CD4-positive, alpha-beta memory T cell (primary cell): ENCODE data around the gene GFOD2. TPM values are rescaled to one million over a fixed set of nuclear protein-coding genes. Genes with fewer than 3 reads are reported as not detected.
"Not testable (repeated sequence)": the region's sequence is repeated elsewhere in the genome, so short reads cannot be mapped to it uniquely, and the experiment has no call there.

Experiments used
- CTCF ChIA-PET: fragments of 350-600 bp; sonication (Branson Sonifier 250); formaldehyde crosslinking; loops from one replicate; lab custom pipeline; 2021; ENCODE audit warnings: inconsistent platforms; ENCODE audit not compliant: partially characterized antibody; lab: Charles Lee
- POLR2A ChIA-PET: fragments of 350-600 bp; sonication (Branson Sonifier 250); formaldehyde crosslinking; loops from one replicate; lab custom pipeline; 2021; ENCODE audit not compliant: partially characterized antibody; lab: Charles Lee
- DNase-seq, 5 donors: peaks; one replicate each; pipeline versions ENCODE4 v3.0.0 to v3.0.0-alpha.2; 2020 to 2022; ENCODE audit warnings: mixed read lengths in 1 of 5
- H3K27ac ChIP-seq: one replicate; pipeline ENCODE4 v1.7.0; 2013; ENCODE audit warnings: low read depth, low read length
- H3K27me3 ChIP-seq: 2 replicates; pipeline ENCODE4 v1.7.0; 2013; ENCODE audit warnings: mild to moderate bottlenecking, low read length, moderate library complexity; ENCODE audit not compliant: insufficient read depth
- H3K36me3 ChIP-seq: 2 replicates; pipeline ENCODE4 v1.7.0; 2013; ENCODE audit warnings: mild to moderate bottlenecking, low read length, moderate library complexity; ENCODE audit not compliant: insufficient read depth
- H3K4me1 ChIP-seq: 2 replicates; pipeline ENCODE4 v1.7.0; 2013; ENCODE audit warnings: mild to moderate bottlenecking, low read length, moderate library complexity; ENCODE audit not compliant: insufficient read depth
- H3K4me3 ChIP-seq, 2 donors: one replicate each; pipeline ENCODE4 v1.7.0; 2013; ENCODE audit warnings: low read length in 2 of 2, mild to moderate bottlenecking in 1 of 2
- H3K9me3 ChIP-seq, 2 donors: one replicate each; pipeline ENCODE4 v1.7.0; 2013; ENCODE audit warnings: low read length in 2 of 2, control low read depth in 1 of 2; ENCODE audit not compliant: control insufficient read depth in 1 of 2
- H3K27ac Mint-ChIP-seq, 7 donors: one replicate each; pipeline ENCODE4 v1.8.0; 2020 to 2021; ENCODE audit warnings: mixed read lengths in 7 of 7, mild to moderate bottlenecking in 6 of 7, inconsistent platforms in 3 of 7, moderate library complexity in 3 of 7
- H3K27me3 Mint-ChIP-seq, 2 donors: one replicate each; pipeline ENCODE4 v1.8.0; 2020 to 2021; ENCODE audit warnings: mixed read lengths in 2 of 2
- H3K36me3 Mint-ChIP-seq, 2 donors: one replicate each; pipeline ENCODE4 v1.8.0; 2020 to 2021; ENCODE audit warnings: mixed read lengths in 2 of 2, inconsistent platforms in 1 of 2, mild to moderate bottlenecking in 1 of 2
- H3K4me1 Mint-ChIP-seq, 4 donors: one replicate each; pipeline ENCODE4 v1.8.0; 2020 to 2021; ENCODE audit warnings: mixed read lengths in 4 of 4, mild to moderate bottlenecking in 1 of 4
- H3K4me3 Mint-ChIP-seq, 8 donors: one replicate each; pipeline ENCODE4 v1.8.0; 2020 to 2021; ENCODE audit warnings: mixed read lengths in 8 of 8, mild to moderate bottlenecking in 7 of 8, moderate library complexity in 6 of 8, inconsistent platforms in 3 of 8
- H3K9me3 Mint-ChIP-seq, 8 donors: one replicate each; pipeline ENCODE4 v1.8.0; 2020 to 2021; ENCODE audit warnings: mixed read lengths in 8 of 8, mild to moderate bottlenecking in 5 of 8, inconsistent platforms in 3 of 8, moderate library complexity in 1 of 8
- intact Hi-C: fragments of 100-400 bp; cut with micrococcal nuclease; formaldehyde crosslinking; loops from one replicate; pipeline ENCODE4 v1.15.1; 2023
- polyA plus RNA-seq, 2 donors: library from polyadenylated mRNA; unstranded; fragments of 300-500 nt; fragmentation: Illumina TruSeq; gene quantifications; one replicate each; pipeline ENCODE4 v1.2.3, GENCODE V29; 2021
- total RNA-seq, 2 experiments: library from RNA; stranded (reverse); gene quantifications; one replicate each; pipeline ENCODE4 v1.2.3, GENCODE V29; 2021

The GFOD2 gene
- total and polyA plus RNA-seq, 4 experiments from 2014 or later: 10.8 to 19.8 (median 18.6) TPM

- no peaks in the 10 kb centered on the region for H3K27me3 Mint-ChIP-seq
- ChIA-PET POLR2A (no interaction called here), CTCF (no interaction called here)
- H3K4me3 Mint-ChIP-seq: no peak overlapping the region
- no peak for DNase-seq
- intact Hi-C loops: no loop called here
- Histone ChIP-seq H3K4me1 (no peaks in the 10 kb centered on the region), H3K4me3 (no peak overlapping the region), H3K27ac (no peak overlapping the region), H3K27me3 (no peaks in the 10 kb centered on the region), H3K9me3 (no peaks in the 10 kb centered on the region), H3K36me3 (no peaks in the 10 kb centered on the region)
- H3K27ac Mint-ChIP-seq: peak overlapping the region in 5 of 7 donors; percentile 23 to 70 (median 66)
- H3K36me3 Mint-ChIP-seq: peaks cover 12 to 14% of the 10 kb centered on the region in 2 donors
- peaks cover 4 to 8% (median 6%) of the 10 kb centered on the region in 4 donors for H3K4me1 Mint-ChIP-seq
- peaks cover 0 to 2% (median 0%) of the 10 kb centered on the region in 8 donors for H3K9me3 Mint-ChIP-seq
Observed at GRCh38 chr16:67694611-67695010, 24.5 kb downstream of the GFOD2 start.

- not testable (repeated sequence) for H3K9me3 Mint-ChIP-seq
Observed at GRCh38 chr16:67693517-67694285, 25.4 kb downstream of the GFOD2 start.

GRCh38 chr16:67685388-67686112, 33.6 kb downstream of the GFOD2 start:
- H3K9me3 ChIP-seq: no peaks in the 10 kb centered on the region
- Mint-ChIP-seq H3K4me3 (peak overlapping the region in 7 of 8 donors; percentile 21 to 77 (median 65)), H3K36me3 (peaks cover 7 to 22% of the 10 kb centered on the region in 2 donors), H3K9me3 (no peaks in the 10 kb centered on the region), H3K27ac (peak overlapping the region; percentile 79 to 92 (median 91)), H3K4me1 (peaks cover 22 to 40% (median 29%) of the 10 kb centered on the region in 4 donors), H3K27me3 (no peaks in the 10 kb centered on the region)
- no peaks in the 10 kb centered on the region for H3K27me3 ChIP-seq
- peak overlapping the region; percentile 18 for H3K27ac ChIP-seq
- no peak for DNase-seq
- intact Hi-C loops: no loop called here
- H3K4me3 ChIP-seq: peak overlapping the region in 1 of 2 donors; percentile 18
- ChIA-PET CTCF (interaction anchor here (0.9 to 1.0 kb wide), 2 partner anchors 13 to 164 kb away, joined by 4 to 6 read pairs; no protein-coding TSS in a partner anchor), POLR2A (interaction anchor here (0.6 to 1.0 kb wide), 3 partner anchors 24 to 391 kb away, joined by 3 to 4 read pairs (median 3); partner anchors contain the start of genes GFOD2 and PARD6A)
- H3K36me3 ChIP-seq: peaks cover 3% of the 10 kb centered on the region
- H3K4me1 ChIP-seq: peaks cover 19% of the 10 kb centered on the region

More at GRCh38 chr16:67693517-67694285, 25.4 kb downstream of the GFOD2 start:
- H3K27me3 Mint-ChIP-seq, H3K4me3 Mint-ChIP-seq, DNase-seq, H3K27me3 ChIP-seq, H3K27ac ChIP-seq, H3K4me3 ChIP-seq, H3K9me3 ChIP-seq, H3K36me3 ChIP-seq, H3K4me1 ChIP-seq, H3K4me1 Mint-ChIP-seq, POLR2A ChIA-PET, CTCF ChIA-PET, intact Hi-C loops: not testable (repeated sequence)
- Mint-ChIP-seq H3K27ac (peak overlapping the region in 4 of 7 donors; percentile 6 to 70 (median 58)), H3K36me3 (peaks cover 11 to 13% of the 10 kb centered on the region in 2 donors)

- Mint-ChIP-seq H3K9me3 (no peaks in the 10 kb centered on the region), H3K27ac (peak overlapping the region in 6 of 7 donors; percentile 35 to 84 (median 75)), H3K4me1 (peaks cover 20 to 40% (median 28%) of the 10 kb centered on the region in 4 donors), H3K4me3 (peak overlapping the region in 2 of 8 donors; percentile 1 to 26), H3K27me3 (no peaks in the 10 kb centered on the region), H3K36me3 (peaks cover 7 to 24% of the 10 kb centered on the region in 2 donors)
- intact Hi-C loops: no loop called here
- DNase-seq: no peak
- no peaks in the 10 kb centered on the region for H3K27me3 ChIP-seq
- peaks cover 3% of the 10 kb centered on the region for H3K36me3 ChIP-seq
- H3K9me3 ChIP-seq: no peaks in the 10 kb centered on the region
- H3K27ac ChIP-seq: no peak overlapping the region
- peaks cover 19% of the 10 kb centered on the region for H3K4me1 ChIP-seq
- ChIA-PET POLR2A (interaction anchor here (1.0 to 2.4 kb wide), 3 partner anchors 16 to 122 kb away, joined by 3 to 6 read pairs (median 4); partner anchors contain the start of gene CTCF), CTCF (interaction anchor here (0.8 to 3.3 kb wide), 2 partner anchors 10 to 162 kb away, joined by 3 to 20 read pairs; no protein-coding TSS in a partner anchor)
- no peak overlapping the region for H3K4me3 ChIP-seq
Observed at GRCh38 chr16:67683767-67684166, 35.3 kb downstream of the GFOD2 start.

GRCh38 chr16:67679935-67680897, 38.9 kb downstream of the GFOD2 start:
- no peak overlapping the region for H3K4me3 ChIP-seq
- peaks cover 9% of the 10 kb centered on the region for H3K4me1 ChIP-seq
- H3K9me3 ChIP-seq: no peaks in the 10 kb centered on the region
- peaks cover 11 to 24% (median 14%) of the 10 kb centered on the region in 4 donors for H3K4me1 Mint-ChIP-seq
- H3K9me3 Mint-ChIP-seq: no peaks in the 10 kb centered on the region
- no peaks in the 10 kb centered on the region for H3K27me3 Mint-ChIP-seq
- H3K27me3 ChIP-seq: no peaks in the 10 kb centered on the region
- peaks cover 3% of the 10 kb centered on the region for H3K36me3 ChIP-seq
- ChIA-PET POLR2A (interaction anchor here (1.1 to 2.1 kb wide), 2 partner anchors 17 to 118 kb away, joined by 3 to 6 read pairs; partner anchors contain the start of gene CTCF), CTCF (interaction anchor here (0.6 to 3.3 kb wide), 5 partner anchors 7 to 159 kb away, joined by 3 to 20 read pairs (median 3); no protein-coding TSS in a partner anchor)
- H3K36me3 Mint-ChIP-seq: peaks cover 7 to 22% of the 10 kb centered on the region in 2 donors
- no peak overlapping the region for H3K4me3 Mint-ChIP-seq
- peak overlapping the region in 4 of 7 donors; percentile 14 to 76 (median 24) for H3K27ac Mint-ChIP-seq
- H3K27ac ChIP-seq: no peak overlapping the region
- intact Hi-C loops: no loop called here
- DNase-seq: no peak

GRCh38 chr16:67678354-67679023, 40.6 kb downstream of the GFOD2 start:
- H3K9me3 Mint-ChIP-seq: no peaks in the 10 kb centered on the region
- H3K36me3 Mint-ChIP-seq: peaks cover 3 to 19% of the 10 kb centered on the region in 2 donors
- H3K4me3 Mint-ChIP-seq: no peak overlapping the region
- no peak for DNase-seq
- Histone ChIP-seq H3K4me1 (no peaks in the 10 kb centered on the region), H3K9me3 (no peaks in the 10 kb centered on the region), H3K4me3 (no peak overlapping the region), H3K36me3 (peaks cover 3% of the 10 kb centered on the region), H3K27me3 (no peaks in the 10 kb centered on the region), H3K27ac (no peak overlapping the region)
- intact Hi-C loops: no loop called here
- ChIA-PET POLR2A (no interaction called here), CTCF (interaction anchor here (1.5 kb wide), 1 partner anchor 11 kb away, joined by 3 read pairs; no protein-coding TSS in a partner anchor)
- peak overlapping the region in 4 of 7 donors; percentile 13 to 80 (median 50) for H3K27ac Mint-ChIP-seq
- H3K27me3 Mint-ChIP-seq: no peaks in the 10 kb centered on the region
- H3K4me1 Mint-ChIP-seq: peaks cover 2 to 16% (median 6%) of the 10 kb centered on the region in 4 donors
